Right lobe of liver (tissue), 6 donors: ENCODE measurements around the gene LHX5. TPM values are rescaled to one million over a fixed set of nuclear protein-coding genes. Genes with fewer than 3 reads are reported as not detected.

Source experiments
- ATAC-seq, 4 donors: fragments of 200-7000 bp; cut with Tn5 transposase; one replicate each; pipeline ENCODE4 v1.9.1; 2020; ENCODE audit warnings: mild to moderate bottlenecking in 4 of 4, moderate library complexity in 4 of 4
- DNase-seq, 3 donors: peaks; one replicate each; pipeline ENCODE4 v3.0.0-alpha.2; 2020
- H3K27ac ChIP-seq, 3 donors: fragments of 200-600 bp; one replicate each; pipeline ENCODE4 v1.8.0; 2022
- H3K27me3 ChIP-seq, 2 donors: fragments of 200-600 bp; one replicate each; pipeline ENCODE4 v1.8.0; 2022
- H3K36me3 ChIP-seq, 4 donors: fragments of 200-600 bp; sonication (generic) in 1 of 4; one replicate each; pipeline versions ENCODE4 v1.5.1 to v1.8.0; 2017 to 2022; ENCODE audit warnings: control low read depth in 1 of 4
- H3K4me1 ChIP-seq, 4 donors: fragments of 200-600 bp; sonication (generic) in 1 of 4; one replicate each; pipeline versions ENCODE4 v1.5.1 to v1.8.0; 2017 to 2022; ENCODE audit warnings: control low read depth in 1 of 4
- H3K4me3 ChIP-seq, 3 donors: fragments of 200-600 bp; one replicate each; pipeline ENCODE4 v1.8.0; 2022
- H3K9me3 ChIP-seq, 4 donors: fragments of 200-600 bp; sonication (generic) in 1 of 4; one replicate each; pipeline versions ENCODE4 v1.5.1 to v1.8.0; 2017 to 2022; ENCODE audit warnings: control low read depth in 1 of 4
- CTCF ChIP-seq, 4 donors: fragments of 200-600 bp in 3 of 4; fragments of 450-650 bp in 1 of 4; IDR thresholded peaks; one replicate each; pipeline versions ENCODE4 v1.5.1 to v1.8.0; 2016 to 2022; ENCODE audit warnings: antibody characterized with exemption in 4 of 4, mild to moderate bottlenecking in 2 of 4
- POLR2A ChIP-seq: fragments of 450-650 bp; IDR thresholded peaks from one replicate; pipeline ENCODE4 v1.6.1; 2017; ENCODE audit warnings: antibody characterized with exemption, mild to moderate bottlenecking
- WGBS: methylation state at CpG from one replicate; pipeline ENCODE4 v1.1.6; 2018; ENCODE audit warnings: low coverage, low lambda C conversion rate; ENCODE audit not compliant: insufficient coverage; ENCODE audit errors: missing lambda C conversion rate; 5-methylcytosine and 5-hydroxymethylcytosine counted together
- intact Hi-C, 2 donors: fragments of 100-400 bp; cut with DNase I; formaldehyde crosslinking; loops; one replicate each; pipeline versions ENCODE4 v1.11.2 to v1.14.1; 2022
- total RNA-seq, 6 experiments: library from RNA; depleted of rRNA in 2 of 6; stranded (reverse); fragments of >200 nt in 2 of 6; fragmentation: NEBNext Ultra II Directional in 3 of 6; extraction: Animal tissue kit (Norgen Biotek cat#: 25700) in 3 of 6; gene quantifications; one replicate each; pipeline versions ENCODE4 v1.1.0 to v1.2.4, GENCODE V29; 2016 to 2023
- donor health status: DM: no; HTN: yes; CAD: no.
- donor health status: DM: no; HTN: no; CAD: no.
- donor health status: DM: no; HTN: no; CAD: no.
- donor health status: DM: no; HTN: yes; CAD: no.
- donor health status: DM: no; HTN: yes; CAD: no.

LHX5 gene
- total RNA-seq, 6 experiments from 2014 or later: not detected

- DNase-seq (no peak), ATAC-seq (no peak)
- H3K27ac ChIP-seq: no peak overlapping the region
- no peaks in the 10 kb centered on the region for H3K36me3 ChIP-seq
- H3K4me1 ChIP-seq: no peaks in the 10 kb centered on the region
- WGBS: 41% methylated on average over 10 of the region's 10 CpGs
- TF ChIP-seq POLR2A (no peak), CTCF (IDR thresholded peaks at IDR 0.05) (no peak)
- no peaks in the 10 kb centered on the region for H3K9me3 ChIP-seq
- peaks cover 0 to 5% of the 10 kb centered on the region in 2 donors for H3K27me3 ChIP-seq
- intact Hi-C loops: no loop called here
- no peak overlapping the region for H3K4me3 ChIP-seq
Measured at GRCh38 chr12:113457185-113457584, 14.5 kb downstream of the LHX5 start.

- TF ChIP-seq CTCF (IDR thresholded peaks at IDR 0.05): no peak
- TF ChIP-seq POLR2A: no peak
- Histone ChIP-seq H3K9me3 (no peaks in the 10 kb centered on the region), H3K4me3 (no peak overlapping the region), H3K4me1 (no peaks in the 10 kb centered on the region), H3K27ac (no peak overlapping the region), H3K36me3 (no peaks in the 10 kb centered on the region), H3K27me3 (peaks cover 0 to 2% of the 10 kb centered on the region in 2 donors)
- intact Hi-C loops: no loop called here
- ATAC-seq: no peak
- 62% methylated on average over 4 of the region's 4 CpGs for WGBS
- no peak for DNase-seq
Measured at GRCh38 chr12:113456761-113457160, 14.9 kb downstream of the LHX5 start.

- Histone ChIP-seq H3K9me3 (no peaks in the 10 kb centered on the region), H3K27me3 (no peaks in the 10 kb centered on the region), H3K4me1 (no peaks in the 10 kb centered on the region), H3K36me3 (no peaks in the 10 kb centered on the region), H3K27ac (no peak overlapping the region), H3K4me3 (no peak overlapping the region)
- intact Hi-C loops: no loop called here
- WGBS: 62% methylated on average over 2 of the region's 2 CpGs
- no peak for ATAC-seq
- no peak for TF ChIP-seq POLR2A
- TF ChIP-seq CTCF (IDR thresholded peaks at IDR 0.05): no peak
- DNase-seq: no peak
Measured at GRCh38 chr12:113456199-113456598, 15.5 kb downstream of the LHX5 start.

- Histone ChIP-seq H3K27ac (no peak overlapping the region), H3K4me1 (no peaks in the 10 kb centered on the region), H3K27me3 (no peaks in the 10 kb centered on the region), H3K4me3 (no peak overlapping the region), H3K9me3 (no peaks in the 10 kb centered on the region), H3K36me3 (no peaks in the 10 kb centered on the region)
- 21% methylated on average over 6 of the region's 6 CpGs for WGBS
- DNase-seq: no peak
- TF ChIP-seq CTCF (IDR thresholded peaks at IDR 0.05) (no peak), POLR2A (no peak)
- no peak for ATAC-seq
- intact Hi-C loops: no loop called here
Measured at GRCh38 chr12:113453330-113453729, 18.3 kb downstream of the LHX5 start.

GRCh38 chr12:113452458-113452857, 19.2 kb downstream of the LHX5 start:
- no peak overlapping the region for H3K27ac ChIP-seq
- H3K9me3 ChIP-seq: no peaks in the 10 kb centered on the region
- 75% methylated on average over 2 of the region's 2 CpGs for WGBS
- no peaks in the 10 kb centered on the region for H3K4me1 ChIP-seq
- no peaks in the 10 kb centered on the region for H3K27me3 ChIP-seq
- ATAC-seq (no peak), DNase-seq (no peak)
- no peaks in the 10 kb centered on the region for H3K36me3 ChIP-seq
- no peak overlapping the region for H3K4me3 ChIP-seq
- intact Hi-C loops: no loop called here
- TF ChIP-seq POLR2A: no peak
- TF ChIP-seq CTCF (IDR thresholded peaks at IDR 0.05): no peak
